Gastroesophageal sphincter (tissue), 3 donors: Measurements from ENCODE around the gene GPR61.

Experiments used
- EP300 ChIP-seq: sonication (generic); formaldehyde crosslinking; IDR thresholded peaks from one replicate; pipeline ENCODE4 v1.6.1; 2017; ENCODE audit warnings: antibody characterized with exemption, mild to moderate bottlenecking
- POLR2A ChIP-seq, 2 donors: fragments of 450-650 bp; IDR thresholded peaks; one replicate each; pipeline ENCODE4 v1.6.1; 2017; ENCODE audit warnings: antibody characterized with exemption in 2 of 2, mild to moderate bottlenecking in 2 of 2, moderate library complexity in 1 of 2
- POLR2AphosphoS5 ChIP-seq: sonication (generic); formaldehyde crosslinking; IDR thresholded peaks from one replicate; pipeline ENCODE4 v1.6.1; 2017; ENCODE audit warnings: antibody characterized with exemption
- TF ChIP-seq, protein P1 (sequence below), 4 experiments: fragments of 200-600 bp in 2 of 4; fragments of 450-650 bp in 2 of 4; sonication (generic) in 1 of 4; IDR thresholded peaks; one replicate each; pipeline ENCODE4 v1.5.1; 2017 to 2019; ENCODE audit warnings: antibody characterized with exemption in 4 of 4, mild to moderate bottlenecking in 2 of 4, moderate library complexity in 2 of 4

DNA sequence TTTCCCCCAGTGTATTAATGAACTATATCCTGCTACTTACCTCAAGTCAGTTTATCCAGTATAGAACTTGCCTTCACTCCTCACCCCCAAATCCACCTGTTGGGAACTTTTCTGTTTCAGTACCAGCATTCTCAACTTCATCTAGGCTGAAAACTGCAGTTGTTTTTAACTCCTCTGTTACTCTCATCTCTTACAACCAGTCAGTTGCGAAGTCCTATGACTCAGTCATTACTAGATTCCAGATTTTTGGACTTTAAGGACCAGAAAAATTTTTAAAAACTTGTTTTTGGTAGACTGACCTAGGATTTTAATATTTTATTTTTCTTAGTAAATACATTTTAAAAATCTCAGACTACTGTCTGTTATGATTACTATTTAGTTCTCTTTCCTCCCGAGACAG lies 16.9 kb downstream of the GPR61 start:
- TF ChIP-seq, protein P1, sequence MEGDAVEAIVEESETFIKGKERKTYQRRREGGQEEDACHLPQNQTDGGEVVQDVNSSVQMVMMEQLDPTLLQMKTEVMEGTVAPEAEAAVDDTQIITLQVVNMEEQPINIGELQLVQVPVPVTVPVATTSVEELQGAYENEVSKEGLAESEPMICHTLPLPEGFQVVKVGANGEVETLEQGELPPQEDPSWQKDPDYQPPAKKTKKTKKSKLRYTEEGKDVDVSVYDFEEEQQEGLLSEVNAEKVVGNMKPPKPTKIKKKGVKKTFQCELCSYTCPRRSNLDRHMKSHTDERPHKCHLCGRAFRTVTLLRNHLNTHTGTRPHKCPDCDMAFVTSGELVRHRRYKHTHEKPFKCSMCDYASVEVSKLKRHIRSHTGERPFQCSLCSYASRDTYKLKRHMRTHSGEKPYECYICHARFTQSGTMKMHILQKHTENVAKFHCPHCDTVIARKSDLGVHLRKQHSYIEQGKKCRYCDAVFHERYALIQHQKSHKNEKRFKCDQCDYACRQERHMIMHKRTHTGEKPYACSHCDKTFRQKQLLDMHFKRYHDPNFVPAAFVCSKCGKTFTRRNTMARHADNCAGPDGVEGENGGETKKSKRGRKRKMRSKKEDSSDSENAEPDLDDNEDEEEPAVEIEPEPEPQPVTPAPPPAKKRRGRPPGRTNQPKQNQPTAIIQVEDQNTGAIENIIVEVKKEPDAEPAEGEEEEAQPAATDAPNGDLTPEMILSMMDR (IDR thresholded peaks at IDR 0.05): no peak
- TF ChIP-seq POLR2A (IDR thresholded peaks at IDR 0.05) (no peak), POLR2AphosphoS5 (no peak), EP300 (no peak)
